ENCODE measurements around the gene ZNF608.

Gene ZNF608

DNA sequence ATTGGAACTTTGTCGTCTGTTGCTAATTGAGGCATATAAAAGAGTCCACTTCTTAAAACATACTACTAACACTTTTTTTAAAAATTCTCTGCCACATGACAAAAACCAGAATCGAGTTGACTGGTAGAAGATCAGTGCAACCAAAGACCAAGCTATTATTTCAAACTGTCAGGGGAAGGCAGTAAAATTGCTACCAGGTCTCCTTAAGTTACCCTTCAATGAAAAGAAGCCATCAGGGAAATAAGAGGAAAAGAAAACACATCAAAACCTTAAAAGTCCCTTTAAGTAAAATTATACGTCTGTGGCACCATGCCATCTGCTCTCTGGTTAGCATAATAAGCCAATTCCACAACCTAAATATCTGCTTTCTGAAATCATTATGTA lies 9.6 kb downstream of the ZNF608 start:
- DNase-seq (ENCODE audit: low read depth): no peak

DNA sequence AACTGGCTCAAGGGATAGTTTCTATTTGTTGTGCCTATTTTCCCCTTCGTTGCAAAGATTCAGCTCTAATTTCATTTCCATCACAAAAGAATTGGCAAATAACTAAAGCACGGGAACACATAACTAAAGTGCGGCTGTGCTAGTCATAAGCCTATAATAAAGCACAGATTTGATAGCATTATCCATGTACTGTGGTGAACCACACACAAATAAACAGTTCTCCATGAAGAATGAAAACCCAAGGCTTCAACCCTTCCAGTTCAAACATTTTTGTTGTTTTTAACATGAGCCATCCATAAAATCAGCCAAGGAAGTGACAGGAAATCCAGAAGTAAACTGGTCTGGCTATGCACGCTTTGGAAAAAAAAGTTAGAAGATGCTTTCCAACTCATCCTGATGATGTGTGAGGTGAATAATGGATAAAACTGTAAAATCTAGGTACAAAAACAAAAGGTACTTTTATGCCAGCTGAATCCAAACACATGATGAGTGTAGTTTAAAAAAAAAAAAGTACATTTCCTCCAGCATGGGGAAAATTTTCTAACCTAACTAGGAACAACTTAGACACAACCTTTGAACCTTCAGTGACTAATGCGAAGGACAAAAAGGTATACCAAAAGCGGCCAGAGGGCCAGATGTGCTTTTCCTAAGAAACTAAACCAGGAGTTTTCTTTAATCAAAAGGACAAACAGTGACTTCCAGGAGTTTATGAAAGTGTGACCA lies 10.2 kb downstream of the ZNF608 start:
- no peak for DNase-seq (ENCODE audit: low read depth)

DNA sequence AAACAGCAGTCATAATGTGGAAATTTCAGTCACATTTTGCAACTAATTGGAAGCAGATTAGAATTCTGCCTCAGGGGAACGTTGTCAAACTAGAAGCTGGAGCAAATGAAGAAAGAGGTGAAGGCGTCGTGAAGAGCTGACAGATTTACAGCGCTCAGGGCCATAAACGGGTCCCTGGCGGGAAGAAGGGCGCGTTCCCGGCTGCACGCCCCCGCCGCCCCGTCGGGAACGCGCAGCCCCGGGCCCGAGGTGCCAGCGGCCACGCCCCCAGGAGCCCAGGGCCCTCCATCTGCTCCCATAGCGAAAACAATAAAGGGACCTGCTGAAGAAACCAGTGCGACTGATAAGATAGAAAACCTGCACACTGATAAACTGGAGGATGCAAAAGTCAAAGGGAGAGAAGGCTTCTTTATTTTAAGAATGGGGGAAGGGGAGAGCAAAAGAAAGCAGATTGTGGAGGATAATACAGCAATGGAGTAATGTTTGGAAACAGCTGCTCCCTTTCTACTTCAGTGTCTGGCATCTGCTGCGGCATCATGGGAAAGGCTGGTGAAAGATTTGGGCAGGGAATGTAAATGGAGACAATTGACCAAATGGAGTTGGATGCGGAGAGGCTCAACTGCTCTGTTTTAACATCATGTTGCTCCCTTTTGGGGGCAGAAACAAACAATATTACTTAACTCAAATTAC lies 11.1 kb downstream of the ZNF608 start:
- DNase-seq (ENCODE audit: low read depth): no peak

DNA sequence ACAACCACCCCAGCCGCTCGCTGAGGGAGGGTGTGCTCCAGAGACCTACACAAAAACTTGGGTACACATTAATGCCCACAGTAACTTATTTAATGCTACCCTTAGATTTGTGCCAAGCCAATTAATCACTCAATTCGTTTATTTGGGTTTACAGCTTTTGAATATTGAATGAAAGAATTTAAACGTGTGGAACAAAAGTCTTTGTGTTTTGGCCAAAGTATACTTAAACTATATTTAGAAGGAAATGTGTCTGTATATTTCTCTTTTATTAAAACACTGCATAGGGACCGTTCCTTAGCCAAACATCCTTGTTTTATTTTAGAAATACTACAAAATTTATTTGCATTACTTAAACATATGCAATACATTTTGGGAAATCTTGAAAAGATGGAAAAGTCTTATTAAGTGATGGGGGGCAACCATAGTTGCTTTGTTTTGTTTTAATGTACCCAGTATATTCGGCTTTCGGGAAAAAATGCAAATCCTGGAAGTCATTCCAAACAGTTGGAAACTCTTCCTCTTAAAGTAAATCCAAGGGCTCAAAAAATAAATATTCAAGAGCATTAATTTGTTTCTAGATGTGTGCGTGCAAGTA lies 11.8 kb downstream of the ZNF608 start:
- no peak for DNase-seq (ENCODE audit: low read depth)

DNA sequence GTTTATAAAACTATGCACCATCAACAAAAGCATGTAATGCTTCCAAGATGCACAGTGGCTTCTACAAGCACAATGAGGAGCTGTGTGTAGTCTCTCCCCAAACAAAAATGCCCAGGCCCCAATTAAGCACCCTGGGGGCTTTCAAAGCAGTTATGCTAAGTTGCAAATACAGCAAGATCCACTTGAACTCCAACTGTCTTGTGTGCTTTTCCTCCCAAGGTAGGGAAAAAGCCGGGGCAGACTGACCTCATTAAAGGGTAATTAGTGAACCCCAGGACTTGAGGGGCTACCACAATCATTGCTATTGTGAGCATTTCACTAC lies 13.1 kb downstream of the ZNF608 start:
- no peak for DNase-seq (ENCODE audit: low read depth)

DNA sequence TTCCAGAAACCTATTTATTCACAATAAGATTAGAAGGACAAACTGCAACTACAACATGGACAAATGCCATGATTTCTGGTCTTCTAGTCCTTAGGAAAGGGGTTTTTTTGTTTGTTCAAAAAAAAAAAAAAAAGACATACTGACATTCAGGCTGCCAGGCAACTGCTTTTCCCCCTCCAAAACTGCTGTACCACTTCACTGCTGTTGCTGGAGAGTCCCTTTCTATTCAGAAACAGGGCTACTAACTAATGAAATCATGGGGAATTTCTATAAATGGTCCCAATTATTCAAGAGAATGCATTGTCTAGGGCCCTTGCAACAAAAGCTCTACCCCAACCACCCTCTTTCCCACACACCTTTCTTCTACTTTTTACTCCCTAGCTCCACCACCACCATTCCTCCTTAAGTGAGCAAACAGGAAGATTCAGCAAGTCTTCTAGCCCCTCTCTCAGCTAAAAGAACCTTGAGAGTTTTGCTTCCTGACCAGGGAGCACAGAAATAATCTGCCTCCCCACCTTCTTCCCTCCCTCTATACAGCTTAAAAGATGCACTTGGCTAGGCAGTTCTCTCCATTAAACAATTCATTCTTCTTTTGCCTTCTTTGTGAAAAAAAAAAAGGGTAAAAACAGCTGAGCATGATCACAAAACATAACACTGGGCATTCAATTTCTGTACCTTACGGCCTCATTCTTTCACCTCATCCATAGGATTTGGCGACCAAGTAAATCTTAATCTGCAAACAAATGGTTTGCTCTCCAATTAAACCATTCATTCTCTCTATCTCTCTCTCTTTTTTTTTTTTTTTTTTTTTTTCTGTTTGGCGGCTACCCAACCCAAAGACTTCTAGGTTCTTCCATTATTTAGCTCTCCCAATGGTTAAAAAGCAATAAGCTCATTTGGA lies 13.8 kb downstream of the ZNF608 start:
- no peak for DNase-seq (ENCODE audit: low read depth)

DNA sequence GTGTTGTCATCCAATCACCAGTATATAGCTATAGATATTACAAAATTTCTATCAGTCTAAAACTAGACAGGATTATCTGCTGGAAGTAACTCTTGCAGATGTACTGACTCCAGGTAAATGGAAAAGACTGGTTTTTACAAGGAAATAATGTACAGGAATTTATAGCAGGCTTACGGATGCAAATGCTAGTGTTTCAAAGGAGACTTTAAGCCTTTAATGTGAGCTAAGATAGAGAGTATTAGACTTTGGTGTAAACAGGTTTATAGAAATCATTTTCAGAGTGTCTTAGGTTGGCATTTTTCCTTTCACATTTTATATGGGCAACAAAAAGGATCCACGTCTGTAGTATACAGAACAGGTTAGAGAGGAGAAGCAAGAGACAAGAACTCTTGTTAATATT lies 16.1 kb downstream of the ZNF608 start:
- DNase-seq (ENCODE audit: low read depth): no peak

DNA sequence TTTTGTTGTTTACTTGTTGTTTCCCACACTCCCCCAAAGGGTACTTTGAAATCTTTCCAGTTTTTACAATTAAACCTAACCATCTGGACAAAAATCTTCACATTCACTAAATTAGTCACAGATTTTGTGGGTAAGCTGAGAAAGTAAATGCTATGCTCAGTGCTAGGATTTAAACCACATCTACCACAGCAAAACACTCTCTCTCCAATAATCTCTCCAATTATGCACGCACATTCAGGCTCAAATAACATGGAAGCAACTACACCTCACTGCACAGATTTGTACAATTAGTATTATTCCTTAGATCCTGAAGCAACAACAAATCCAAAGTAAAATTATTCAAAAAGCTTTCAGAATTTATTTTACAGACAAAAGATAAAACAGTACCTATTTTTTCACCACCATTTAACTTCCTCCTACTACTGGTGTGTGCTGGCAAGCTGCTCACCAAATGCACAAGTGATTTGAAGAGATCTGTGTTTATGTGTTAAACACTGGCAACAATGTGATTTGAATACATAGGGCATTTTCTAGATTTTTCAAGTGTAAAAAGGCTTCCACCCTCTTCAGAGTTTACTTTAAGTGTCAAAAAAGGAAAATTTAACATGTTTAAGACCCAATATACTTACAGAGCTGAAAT lies 16.6 kb downstream of the ZNF608 start:
- no peak for DNase-seq (ENCODE audit: low read depth)

DNA sequence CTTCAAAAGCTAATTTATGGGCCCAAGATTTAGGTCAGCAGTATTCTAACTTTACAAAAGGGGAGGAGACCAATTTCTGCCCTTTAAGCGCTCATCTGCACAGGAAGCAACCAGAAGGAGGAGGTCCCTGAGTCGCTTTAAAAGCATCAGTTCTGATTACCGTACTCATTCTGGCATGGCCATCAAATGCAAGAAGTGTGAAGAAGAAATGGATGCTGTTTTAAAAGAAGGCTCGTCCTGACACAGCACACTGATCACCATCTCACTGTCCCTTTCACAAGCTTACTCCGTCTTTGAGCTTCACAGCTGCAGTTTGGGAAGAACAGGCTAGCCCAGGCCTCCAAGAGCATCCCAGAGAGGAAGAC lies 17.5 kb downstream of the ZNF608 start:
- DNase-seq (ENCODE audit: low read depth): no peak

DNA sequence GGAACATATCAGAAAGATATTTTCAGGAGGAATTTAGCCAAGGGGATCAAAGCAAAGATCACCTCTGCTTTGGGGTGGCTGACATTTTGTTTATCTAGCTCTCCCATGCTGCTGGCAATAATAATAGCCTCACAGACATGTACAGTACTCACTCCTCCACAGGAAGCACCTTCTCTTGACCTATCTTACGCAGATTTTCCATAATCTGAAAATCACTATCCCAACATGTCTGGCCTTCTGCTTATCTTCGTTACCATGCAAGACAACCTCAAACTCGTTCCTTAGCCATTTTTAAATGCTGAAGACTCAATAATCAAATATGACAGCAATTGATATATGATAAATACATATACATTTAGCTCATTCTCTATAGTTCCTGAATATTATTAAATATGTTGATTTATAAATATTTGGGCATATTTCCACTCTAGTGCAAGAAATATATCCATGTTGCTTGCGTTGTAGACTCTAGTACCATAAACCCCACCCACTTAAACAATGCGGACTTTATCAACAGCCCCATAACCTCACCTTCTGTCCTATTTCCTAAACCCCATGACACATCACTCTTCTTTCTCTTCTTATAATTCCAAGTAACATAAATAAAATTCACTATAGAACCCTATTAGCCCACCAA lies 18.0 kb downstream of the ZNF608 start:
- no peak for DNase-seq (ENCODE audit: low read depth)

DNA sequence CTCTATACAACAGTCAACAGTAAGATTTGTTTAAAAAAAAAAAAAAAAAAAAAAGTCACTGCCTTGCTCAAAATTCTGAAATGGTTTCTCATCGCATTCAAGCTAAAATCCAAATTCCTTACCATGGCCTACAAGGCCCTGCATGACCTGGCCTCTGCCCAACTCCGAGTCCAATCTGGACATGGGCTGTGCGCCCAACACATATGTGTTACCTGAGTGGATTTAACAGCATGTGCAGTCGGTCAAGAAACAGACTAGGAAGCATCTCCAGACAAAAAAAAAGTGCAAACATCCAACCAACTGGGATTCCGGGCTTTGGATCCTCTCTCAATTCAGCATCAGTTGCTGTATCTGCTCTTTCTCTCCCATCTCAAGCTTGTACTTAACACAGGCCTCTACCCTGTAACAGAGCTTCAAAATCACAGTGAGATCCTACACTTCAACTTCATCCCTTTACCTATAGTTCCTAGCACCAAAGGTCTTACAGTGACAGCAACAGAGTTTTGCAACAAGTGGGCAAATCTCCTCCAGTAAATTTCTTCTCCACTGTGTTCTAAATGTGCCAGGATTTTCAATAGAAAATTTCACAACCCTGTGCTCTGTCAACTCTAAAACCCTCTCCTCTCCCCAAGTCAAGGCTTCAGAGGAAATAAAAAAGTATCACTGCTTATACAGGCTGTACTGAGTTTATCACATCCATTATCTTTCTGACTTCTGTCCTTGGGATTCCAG lies 19.6 kb downstream of the ZNF608 start:
- DNase-seq (ENCODE audit: low read depth): no peak

DNA sequence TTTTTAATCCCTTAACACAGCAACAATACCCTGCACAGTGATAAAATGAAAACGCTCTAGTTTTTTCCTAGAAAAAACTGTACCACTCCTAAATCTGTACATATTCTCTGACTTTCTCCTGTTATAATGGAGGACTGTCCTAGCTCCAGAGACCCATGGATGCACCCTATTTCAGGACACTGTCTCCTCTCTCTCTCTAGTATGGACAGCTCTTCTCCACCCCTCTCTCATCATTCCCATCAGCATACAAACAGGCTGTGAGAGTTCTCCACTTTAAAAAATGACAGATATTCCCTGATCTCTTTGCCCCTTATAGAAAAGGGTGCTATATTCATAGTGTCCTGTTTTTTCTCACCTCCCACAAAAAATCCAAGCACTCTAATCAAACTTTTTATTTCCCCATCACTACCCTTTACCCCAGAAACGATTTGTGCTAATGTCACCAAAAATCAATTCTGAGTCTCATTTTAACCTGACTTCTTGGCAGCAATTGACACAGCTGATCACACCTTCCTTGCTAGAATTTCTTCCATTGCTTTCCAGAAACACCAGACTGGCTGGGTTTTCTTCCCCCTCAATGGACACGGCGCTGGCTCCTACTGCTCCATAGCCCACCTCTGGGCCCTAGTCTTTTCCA lies 20.7 kb downstream of the ZNF608 start:
- no peak for DNase-seq (ENCODE audit: low read depth)

DNA sequence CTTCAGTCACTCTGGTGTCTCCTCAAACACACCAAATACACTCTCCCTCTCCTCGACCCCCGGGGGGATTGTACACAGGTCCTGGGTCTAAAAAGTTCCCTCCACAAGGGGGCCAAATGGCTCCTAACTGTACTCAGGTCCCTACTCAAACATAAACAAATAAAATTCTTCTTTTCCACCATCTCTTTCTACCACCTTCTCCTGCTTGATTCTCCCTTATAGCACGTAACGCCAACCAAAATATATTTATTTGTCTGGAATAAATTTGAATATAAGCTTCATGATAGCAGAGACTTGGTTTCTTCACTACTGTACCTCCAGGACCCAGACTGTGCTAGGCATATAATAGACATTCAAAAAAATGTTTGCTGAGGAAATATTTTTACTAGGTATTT lies 21.4 kb downstream of the ZNF608 start:
- no peak for DNase-seq (ENCODE audit: low read depth)

DNA sequence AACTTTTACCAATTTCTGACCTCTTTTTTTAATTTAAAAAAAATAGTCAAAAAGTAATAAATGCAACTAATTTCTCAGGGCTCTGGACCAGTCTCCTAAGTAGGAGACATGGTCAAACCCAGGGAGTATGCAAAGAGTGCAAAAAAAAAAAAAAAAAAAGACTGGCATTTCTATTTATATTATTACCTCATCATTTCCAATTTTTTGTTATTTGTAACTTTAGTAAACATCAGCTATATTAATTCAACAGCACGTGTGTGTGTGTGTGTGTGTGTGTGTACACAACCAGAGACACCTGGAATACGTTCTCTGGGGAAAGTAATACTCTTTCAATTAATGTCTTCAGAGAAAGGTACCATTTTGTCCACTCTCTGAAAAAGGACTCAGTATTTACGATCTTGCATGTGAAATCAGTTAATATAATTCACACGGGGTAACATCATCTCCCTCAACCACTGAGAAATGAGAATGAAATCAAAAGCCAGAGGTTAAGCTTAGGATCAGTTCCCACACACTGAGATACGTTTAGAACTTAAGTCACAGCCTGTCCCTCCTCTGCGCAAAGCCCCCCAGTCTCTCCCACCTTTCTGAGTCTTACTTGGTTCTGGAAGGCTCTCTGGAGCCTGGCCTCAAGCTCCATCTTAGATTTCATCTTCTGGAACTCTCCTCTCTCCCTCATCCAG lies 21.9 kb downstream of the ZNF608 start:
- no peak for DNase-seq (ENCODE audit: low read depth)

DNA sequence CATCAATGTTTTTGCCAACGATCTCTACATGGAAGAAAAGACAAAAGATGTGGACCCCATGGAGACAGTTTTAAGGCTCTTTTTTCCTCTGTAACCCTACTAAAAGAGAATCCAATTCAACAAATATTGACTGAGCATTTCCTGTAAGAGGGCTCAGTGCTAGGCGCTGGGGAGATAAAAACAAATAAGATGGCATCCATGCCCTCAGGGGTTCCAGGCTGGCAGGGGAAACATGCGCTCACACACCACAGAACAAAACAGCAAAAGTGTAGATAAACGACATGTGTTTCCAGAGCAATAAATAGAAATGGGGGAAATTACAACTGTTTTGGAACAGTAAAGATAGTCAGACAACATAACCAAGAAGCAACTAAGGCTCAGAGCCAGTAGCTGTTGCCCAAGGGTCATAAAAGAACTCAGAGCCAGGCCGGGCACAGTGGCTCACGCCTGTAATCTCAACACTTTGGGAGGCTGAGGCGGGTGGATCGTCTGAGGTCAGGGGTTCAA lies 25.2 kb downstream of the ZNF608 start:
- DNase-seq (ENCODE audit: low read depth): no peak

DNA sequence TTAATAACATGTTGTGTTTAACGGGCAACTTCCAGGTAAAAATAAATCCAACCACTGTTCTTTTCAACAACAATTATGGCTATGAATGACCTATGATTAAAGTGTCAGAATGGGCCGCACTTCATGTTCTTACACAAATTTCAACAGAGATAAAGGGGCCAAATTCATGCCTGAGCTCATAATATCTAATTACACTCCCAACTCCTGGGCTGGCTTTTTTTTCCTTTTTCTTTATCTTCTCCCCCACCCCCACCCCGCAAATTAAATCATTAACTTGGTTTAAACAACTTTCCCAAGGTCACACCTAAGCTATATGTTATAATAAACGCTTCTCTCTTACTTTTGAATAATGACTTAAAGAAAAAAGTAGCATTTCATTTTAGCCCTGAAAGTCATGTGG lies 25.8 kb downstream of the ZNF608 start:
- no peak for DNase-seq (ENCODE audit: low read depth)

DNA sequence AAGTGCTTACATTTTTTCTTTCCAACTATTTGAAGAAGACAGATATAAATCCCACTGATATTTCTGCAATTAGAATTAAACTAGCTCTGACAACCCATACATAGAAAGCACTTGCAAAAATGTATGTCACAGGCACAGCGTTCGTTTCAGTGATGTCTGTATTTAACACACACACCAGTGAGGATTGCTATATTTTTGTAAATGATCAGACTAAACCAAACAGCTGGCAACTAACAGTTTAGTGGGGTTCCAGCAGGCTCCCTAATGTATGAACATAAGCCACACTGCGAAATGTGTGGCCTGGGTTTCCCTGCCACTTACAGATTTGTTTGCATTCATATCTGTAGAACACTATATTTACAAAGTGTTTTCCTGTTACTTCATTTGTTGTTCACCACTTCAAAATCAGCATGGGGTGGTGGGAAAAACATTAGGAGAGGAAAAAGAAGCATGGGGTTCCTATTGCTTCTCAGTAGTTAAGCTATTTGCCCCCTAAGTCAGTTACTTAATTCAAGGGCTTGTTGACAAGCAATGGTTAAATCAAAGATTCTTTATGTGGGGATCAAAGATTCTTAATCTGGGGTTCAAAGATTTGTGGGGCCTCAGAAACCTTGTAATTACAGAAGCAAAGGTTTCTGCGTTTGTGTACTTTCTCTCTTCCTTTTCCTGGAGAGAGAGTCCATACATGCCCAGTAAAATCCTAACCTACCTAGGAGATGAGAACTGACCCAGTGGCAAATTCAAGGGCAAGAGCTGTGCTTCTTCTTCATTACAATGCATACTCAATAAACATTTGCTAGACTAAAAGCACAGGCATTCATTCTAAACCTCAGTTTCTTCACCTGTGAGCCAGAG lies 27.1 kb downstream of the ZNF608 start:
- no peak for DNase-seq (ENCODE audit: low read depth)

DNA sequence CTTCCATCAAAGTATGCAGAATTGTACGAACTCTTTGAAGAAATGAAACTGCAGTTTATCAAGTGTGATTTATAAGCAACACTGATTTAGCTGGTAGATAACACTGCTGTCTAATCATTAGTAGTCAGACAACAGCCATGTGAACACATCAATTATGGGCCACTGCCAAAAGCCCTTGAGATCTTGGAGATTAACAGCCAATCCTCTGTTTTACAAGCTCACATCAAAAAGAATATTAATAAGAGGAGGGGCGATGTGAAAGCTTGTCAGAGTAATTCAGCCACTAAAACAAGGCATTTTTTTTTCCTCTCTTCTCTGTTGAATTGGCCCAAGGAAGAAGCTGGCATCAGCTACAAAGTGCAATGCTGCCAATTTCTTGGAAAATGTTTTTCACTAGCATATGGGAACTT lies 28.1 kb downstream of the ZNF608 start:
- no peak for DNase-seq (ENCODE audit: low read depth)

DNA sequence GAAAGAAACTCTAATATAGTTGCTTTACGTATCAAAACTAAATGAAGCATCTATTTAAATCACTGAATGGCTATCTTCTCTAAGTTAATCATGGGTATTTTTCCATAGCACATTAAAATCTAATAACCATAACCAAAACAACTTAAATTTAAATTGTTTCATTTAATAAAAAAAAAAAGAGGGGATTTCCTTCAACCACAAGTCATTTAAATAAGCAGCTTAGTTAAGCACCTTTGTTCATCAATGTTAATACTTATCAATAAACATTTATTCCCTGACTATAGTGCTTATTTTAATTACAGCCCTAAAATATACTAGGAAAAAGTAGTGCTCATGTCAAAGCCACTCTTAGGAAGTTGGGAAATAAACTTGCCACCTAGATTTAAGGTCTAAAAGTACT lies 30.3 kb downstream of the ZNF608 start:
- no peak for DNase-seq (ENCODE audit: low read depth)

All from stimulated activated CD8-positive, alpha-beta memory T cell treated with anti-CD3 and anti-CD28 coated beads, Interleukin-4, amount 100 ng/mL, for 24 hours (primary cell).